ENCODE results near the gene CCDC116.

- no peak for TF ChIP-seq CTCF (IDR thresholded peaks at IDR 0.05; ENCODE audit: low read length)
- TF ChIP-seq EZH2 (optimal IDR thresholded peaks at IDR 0.05; ENCODE audit: low read depth, low read length), result no peak
Observed at GRCh38 chr22:21622011-21622918, 10.3 kb upstream of the CCDC116 start.

All from MM.1S (cell line).